ENCODE data around the gene PNMT.

DNA sequence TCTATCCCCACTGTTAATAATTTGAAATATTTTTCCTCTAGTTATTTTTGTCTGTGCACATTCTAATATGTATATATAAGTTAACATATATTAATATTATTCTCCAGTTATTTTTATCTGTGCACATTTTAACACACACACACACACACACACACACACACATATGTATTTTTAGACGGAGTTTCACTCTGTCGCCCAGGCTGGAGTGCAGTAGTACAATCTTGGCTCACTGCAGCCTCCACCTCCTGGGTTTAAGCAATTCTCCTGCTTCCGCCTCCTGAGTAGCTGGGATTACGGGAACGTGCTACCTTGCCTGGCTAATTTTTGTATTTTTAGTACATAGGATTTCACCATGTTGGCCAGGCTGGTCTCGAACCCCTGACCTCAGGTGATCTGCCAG, 49.4 kb downstream of the PNMT start:
- TF ChIP-seq, protein P1, sequence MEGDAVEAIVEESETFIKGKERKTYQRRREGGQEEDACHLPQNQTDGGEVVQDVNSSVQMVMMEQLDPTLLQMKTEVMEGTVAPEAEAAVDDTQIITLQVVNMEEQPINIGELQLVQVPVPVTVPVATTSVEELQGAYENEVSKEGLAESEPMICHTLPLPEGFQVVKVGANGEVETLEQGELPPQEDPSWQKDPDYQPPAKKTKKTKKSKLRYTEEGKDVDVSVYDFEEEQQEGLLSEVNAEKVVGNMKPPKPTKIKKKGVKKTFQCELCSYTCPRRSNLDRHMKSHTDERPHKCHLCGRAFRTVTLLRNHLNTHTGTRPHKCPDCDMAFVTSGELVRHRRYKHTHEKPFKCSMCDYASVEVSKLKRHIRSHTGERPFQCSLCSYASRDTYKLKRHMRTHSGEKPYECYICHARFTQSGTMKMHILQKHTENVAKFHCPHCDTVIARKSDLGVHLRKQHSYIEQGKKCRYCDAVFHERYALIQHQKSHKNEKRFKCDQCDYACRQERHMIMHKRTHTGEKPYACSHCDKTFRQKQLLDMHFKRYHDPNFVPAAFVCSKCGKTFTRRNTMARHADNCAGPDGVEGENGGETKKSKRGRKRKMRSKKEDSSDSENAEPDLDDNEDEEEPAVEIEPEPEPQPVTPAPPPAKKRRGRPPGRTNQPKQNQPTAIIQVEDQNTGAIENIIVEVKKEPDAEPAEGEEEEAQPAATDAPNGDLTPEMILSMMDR (IDR thresholded peaks at IDR 0.05), result no peak
- TF ChIP-seq ZFX (IDR thresholded peaks at IDR 0.05; ENCODE audit: borderline replicate concordance), result no peak

Measured in 22Rv1 (cell line).